ENCODE data around the gene ZSCAN26.
"Not testable (repeated sequence)": the region's sequence is repeated elsewhere in the genome, so short reads cannot be mapped to it uniquely, and the experiment has no call there.

ZSCAN26 gene

GRCh38 chr6:28274888-28275287 lies 7.9 kb downstream of the ZSCAN26 start:
- TF ChIP-seq ZNF274 (IDR thresholded peaks at IDR 0.05; ENCODE audit: low read depth, low read length): no peak
- no peak overlapping the region for H3K4me3 ChIP-seq (ENCODE audit: low read length)

- TF ChIP-seq ZNF274 (IDR thresholded peaks at IDR 0.05; ENCODE audit: low read depth, low read length): no peak
These were observed 10.8 kb downstream of the ZSCAN26 start for GRCh38 chr6:28277746-28278145.

GRCh38 chr6:28280595-28281287 lies 13.8 kb downstream of the ZSCAN26 start:
- TF ChIP-seq ZNF274 (IDR thresholded peaks at IDR 0.05; ENCODE audit: low read depth, low read length): no peak
- peak overlapping the region; percentile 67 for H3K4me3 ChIP-seq (ENCODE audit: low read length)

More at GRCh38 chr6:28277746-28278145, 10.8 kb downstream of the ZSCAN26 start:
- H3K4me3 ChIP-seq (ENCODE audit: low read length): no peak overlapping the region

GRCh38 chr6:28281288-28282064 lies 14.5 kb downstream of the ZSCAN26 start, which contains the start of gene PGBD1:
Gene PGBD1 (plus strand): TSS chr6:28281572. CDS start chr6:28283814, 2,242 bp downstream.
- TF ChIP-seq ZNF274 (IDR thresholded peaks at IDR 0.05; ENCODE audit: low read depth, low read length): no peak
- H3K4me3 ChIP-seq (ENCODE audit: low read length): peak within 1 kb of the TSS; percentile 67

GRCh38 chr6:28282926-28283325 lies 16.0 kb downstream of the ZSCAN26 start:
- TF ChIP-seq ZNF274 (IDR thresholded peaks at IDR 0.05; ENCODE audit: low read depth, low read length): no peak
- no peak overlapping the region for H3K4me3 ChIP-seq (ENCODE audit: low read length)

- H3K4me3 ChIP-seq (ENCODE audit: low read length): no peak overlapping the region
- TF ChIP-seq ZNF274 (IDR thresholded peaks at IDR 0.05; ENCODE audit: low read depth, low read length): no peak
These were observed 24.6 kb downstream of the ZSCAN26 start for GRCh38 chr6:28291573-28291972.

- H3K4me3 ChIP-seq (ENCODE audit: low read length): no peak overlapping the region
- TF ChIP-seq ZNF274 (IDR thresholded peaks at IDR 0.05; ENCODE audit: low read depth, low read length): no peak
These were observed 28.4 kb downstream of the ZSCAN26 start for GRCh38 chr6:28295326-28295725.

- no peak overlapping the region for H3K4me3 ChIP-seq (ENCODE audit: low read length)
- no peak for TF ChIP-seq ZNF274 (IDR thresholded peaks at IDR 0.05; ENCODE audit: low read depth, low read length)
These were observed 29.6 kb downstream of the ZSCAN26 start for GRCh38 chr6:28296520-28297060.

- H3K4me3 ChIP-seq (ENCODE audit: low read length): peak overlapping the region; percentile 40; the same call in 1 of the 2 replicates
- TF ChIP-seq ZNF274 (IDR thresholded peaks at IDR 0.05; ENCODE audit: low read depth, low read length): no peak
These were observed 36.6 kb downstream of the ZSCAN26 start for GRCh38 chr6:28303570-28303969.

- H3K4me3 ChIP-seq (ENCODE audit: low read length): not testable (repeated sequence)
These were observed 39.4 kb downstream of the ZSCAN26 start for GRCh38 chr6:28306363-28306762.

- no peak for TF ChIP-seq ZNF274 (IDR thresholded peaks at IDR 0.05; ENCODE audit: low read depth, low read length)
- no peak overlapping the region for H3K4me3 ChIP-seq (ENCODE audit: low read length)
These were observed 44.3 kb downstream of the ZSCAN26 start for GRCh38 chr6:28311139-28311823.

- TF ChIP-seq ZNF274 (IDR thresholded peaks at IDR 0.05; ENCODE audit: low read depth, low read length): no peak
These were observed 46.0 kb downstream of the ZSCAN26 start for GRCh38 chr6:28312939-28313338.

GRCh38 chr6:28315628-28316027 lies 48.7 kb downstream of the ZSCAN26 start:
- H3K4me3 ChIP-seq (ENCODE audit: low read length): no peak overlapping the region
- TF ChIP-seq ZNF274 (IDR thresholded peaks at IDR 0.05; ENCODE audit: low read depth, low read length): no peak

More at GRCh38 chr6:28312939-28313338, 46.0 kb downstream of the ZSCAN26 start:
- H3K4me3 ChIP-seq (ENCODE audit: low read length): no peak overlapping the region

GRCh38 chr6:28317866-28318265 lies 50.9 kb downstream of the ZSCAN26 start:
- H3K4me3 ChIP-seq (ENCODE audit: low read length): not testable (repeated sequence)

All from GM08714 (cell line).